Suprapubic skin (tissue), 4 donors: Measurements from ENCODE around the gene SDF2. TPM values are rescaled to one million over a fixed set of nuclear protein-coding genes. Genes with fewer than 3 reads are reported as not detected.
"Not testable (repeated sequence)": the region's sequence is repeated elsewhere in the genome, so short reads cannot be mapped to it uniquely, and the experiment has no call there.

ENCODE experiments used
- DNase-seq, 2 donors: peaks; one replicate each; pipeline ENCODE4 v3.0.0-alpha.2; 2019; ENCODE audit warnings: low spot score in 2 of 2
- H3K27ac ChIP-seq: fragments of 200-600 bp; sonication (generic); one replicate; pipeline ENCODE4 v1.5.1; 2019
- H3K27me3 ChIP-seq: fragments of 200-600 bp; sonication (generic); one replicate; pipeline ENCODE4 v1.5.1; 2019
- H3K36me3 ChIP-seq: fragments of 200-600 bp; sonication (generic); one replicate; pipeline ENCODE4 v1.5.1; 2019
- H3K4me1 ChIP-seq: fragments of 200-600 bp; sonication (generic); one replicate; pipeline ENCODE4 v1.5.1; 2019
- H3K4me3 ChIP-seq: fragments of 200-600 bp; sonication (generic); one replicate; pipeline ENCODE4 v1.5.1; 2019; ENCODE audit warnings: mild to moderate bottlenecking
- H3K9me3 ChIP-seq: fragments of 200-600 bp; sonication (generic); one replicate; pipeline ENCODE4 v1.5.1; 2019
- EP300 ChIP-seq: sonication (generic); formaldehyde crosslinking; IDR thresholded peaks from one replicate; pipeline ENCODE4 v1.6.1; 2017; ENCODE audit warnings: antibody characterized with exemption
- POLR2A ChIP-seq, 2 donors: fragments of 450-650 bp; IDR thresholded peaks; one replicate each; pipeline ENCODE4 v1.6.1; 2017; ENCODE audit warnings: antibody characterized with exemption in 2 of 2, mild to moderate bottlenecking in 2 of 2, moderate library complexity in 2 of 2
- POLR2AphosphoS5 ChIP-seq, 3 donors: sonication (generic); formaldehyde crosslinking; IDR thresholded peaks; one replicate each; pipeline ENCODE4 v1.6.1; 2017; ENCODE audit warnings: antibody characterized with exemption in 3 of 3
- WGBS: methylation state at CpG from one replicate; pipeline ENCODE4 v1.1.5; 2018; 5-methylcytosine and 5-hydroxymethylcytosine counted together
- total RNA-seq, 4 donors: library from RNA; depleted of rRNA; stranded (reverse); fragments of >200 nt; gene quantifications; one replicate each; pipeline ENCODE4 v1.1.0, GENCODE V29; 2016
- TF ChIP-seq, protein P1 (sequence below), 2 donors: fragments of 200-600 bp in 1 of 2; fragments of 450-650 bp in 1 of 2; sonication (generic) in 1 of 2; IDR thresholded peaks; one replicate each; pipeline ENCODE4 v1.5.1; 2016 to 2019; ENCODE audit warnings: antibody characterized with exemption in 2 of 2, mild to moderate bottlenecking in 1 of 2, moderate library complexity in 1 of 2

The SDF2 gene
- total RNA-seq, 4 donors from 2014 or later = 35.8 to 50.3 (median 36.3) TPM

DNA sequence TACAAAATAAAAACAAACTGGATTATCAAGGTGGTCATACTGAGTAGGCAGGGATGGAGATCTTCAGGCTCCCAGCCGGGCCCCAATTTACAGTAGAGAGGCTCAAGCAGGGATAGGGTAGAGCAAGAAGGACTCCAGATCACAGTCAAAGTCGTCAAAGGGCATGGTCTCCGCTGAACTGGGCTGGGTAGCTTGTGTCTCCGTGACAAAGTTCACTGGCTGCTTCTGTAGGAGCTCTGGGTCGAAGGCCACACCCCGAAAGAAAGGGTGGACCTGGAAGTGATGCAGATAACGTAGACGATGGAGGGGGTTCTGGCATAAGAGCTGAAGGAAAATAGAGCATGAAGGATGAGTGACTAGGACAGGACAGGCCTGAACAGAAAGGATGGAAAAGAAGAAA is 51.3 kb downstream of the SDF2 start:
- H3K36me3 ChIP-seq = peaks cover 29% of the 10 kb centered on the region
- no peaks in the 10 kb centered on the region for H3K9me3 ChIP-seq
- H3K27me3 ChIP-seq = no peaks in the 10 kb centered on the region
- no peak for DNase-seq
- WGBS = 89% methylated on average over 8 of the region's 8 CpGs
- H3K27ac ChIP-seq = no peak overlapping the region
- peaks cover 6% of the 10 kb centered on the region for H3K4me1 ChIP-seq
- no peak overlapping the region for H3K4me3 ChIP-seq
- TF ChIP-seq, protein P1, sequence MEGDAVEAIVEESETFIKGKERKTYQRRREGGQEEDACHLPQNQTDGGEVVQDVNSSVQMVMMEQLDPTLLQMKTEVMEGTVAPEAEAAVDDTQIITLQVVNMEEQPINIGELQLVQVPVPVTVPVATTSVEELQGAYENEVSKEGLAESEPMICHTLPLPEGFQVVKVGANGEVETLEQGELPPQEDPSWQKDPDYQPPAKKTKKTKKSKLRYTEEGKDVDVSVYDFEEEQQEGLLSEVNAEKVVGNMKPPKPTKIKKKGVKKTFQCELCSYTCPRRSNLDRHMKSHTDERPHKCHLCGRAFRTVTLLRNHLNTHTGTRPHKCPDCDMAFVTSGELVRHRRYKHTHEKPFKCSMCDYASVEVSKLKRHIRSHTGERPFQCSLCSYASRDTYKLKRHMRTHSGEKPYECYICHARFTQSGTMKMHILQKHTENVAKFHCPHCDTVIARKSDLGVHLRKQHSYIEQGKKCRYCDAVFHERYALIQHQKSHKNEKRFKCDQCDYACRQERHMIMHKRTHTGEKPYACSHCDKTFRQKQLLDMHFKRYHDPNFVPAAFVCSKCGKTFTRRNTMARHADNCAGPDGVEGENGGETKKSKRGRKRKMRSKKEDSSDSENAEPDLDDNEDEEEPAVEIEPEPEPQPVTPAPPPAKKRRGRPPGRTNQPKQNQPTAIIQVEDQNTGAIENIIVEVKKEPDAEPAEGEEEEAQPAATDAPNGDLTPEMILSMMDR (IDR thresholded peaks at IDR 0.05) = no peak
- TF ChIP-seq EP300 = no peak
- TF ChIP-seq POLR2AphosphoS5 (IDR thresholded peaks at IDR 0.05) = no peak

DNA sequence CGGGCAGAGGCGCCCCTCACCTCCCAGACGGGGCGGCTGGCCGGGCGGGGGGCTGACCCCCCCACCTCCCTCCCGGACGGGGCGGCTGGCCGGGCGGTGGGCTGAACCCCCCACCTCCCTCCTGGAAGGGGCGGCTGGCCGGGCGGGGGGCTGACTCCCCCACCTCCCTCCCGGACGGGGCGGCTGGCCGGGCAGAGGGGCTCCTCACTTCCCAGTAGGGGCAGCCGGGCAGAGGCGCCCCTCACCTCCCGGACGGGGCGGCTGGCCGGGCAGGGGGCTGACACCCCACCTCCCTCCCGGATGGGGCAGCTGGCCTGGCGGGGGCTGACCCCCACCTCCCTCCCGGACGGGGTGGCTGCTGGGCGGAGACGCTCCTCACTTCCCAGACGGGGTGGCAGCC is 57.7 kb downstream of the SDF2 start:
- 90% methylated on average over 10 of the region's 31 CpGs for WGBS
- H3K4me1 ChIP-seq = peaks cover 12% of the 10 kb centered on the region
- not testable (repeated sequence) for H3K36me3 ChIP-seq, H3K4me3 ChIP-seq, H3K27me3 ChIP-seq, H3K9me3 ChIP-seq, DNase-seq, H3K27ac ChIP-seq

DNA sequence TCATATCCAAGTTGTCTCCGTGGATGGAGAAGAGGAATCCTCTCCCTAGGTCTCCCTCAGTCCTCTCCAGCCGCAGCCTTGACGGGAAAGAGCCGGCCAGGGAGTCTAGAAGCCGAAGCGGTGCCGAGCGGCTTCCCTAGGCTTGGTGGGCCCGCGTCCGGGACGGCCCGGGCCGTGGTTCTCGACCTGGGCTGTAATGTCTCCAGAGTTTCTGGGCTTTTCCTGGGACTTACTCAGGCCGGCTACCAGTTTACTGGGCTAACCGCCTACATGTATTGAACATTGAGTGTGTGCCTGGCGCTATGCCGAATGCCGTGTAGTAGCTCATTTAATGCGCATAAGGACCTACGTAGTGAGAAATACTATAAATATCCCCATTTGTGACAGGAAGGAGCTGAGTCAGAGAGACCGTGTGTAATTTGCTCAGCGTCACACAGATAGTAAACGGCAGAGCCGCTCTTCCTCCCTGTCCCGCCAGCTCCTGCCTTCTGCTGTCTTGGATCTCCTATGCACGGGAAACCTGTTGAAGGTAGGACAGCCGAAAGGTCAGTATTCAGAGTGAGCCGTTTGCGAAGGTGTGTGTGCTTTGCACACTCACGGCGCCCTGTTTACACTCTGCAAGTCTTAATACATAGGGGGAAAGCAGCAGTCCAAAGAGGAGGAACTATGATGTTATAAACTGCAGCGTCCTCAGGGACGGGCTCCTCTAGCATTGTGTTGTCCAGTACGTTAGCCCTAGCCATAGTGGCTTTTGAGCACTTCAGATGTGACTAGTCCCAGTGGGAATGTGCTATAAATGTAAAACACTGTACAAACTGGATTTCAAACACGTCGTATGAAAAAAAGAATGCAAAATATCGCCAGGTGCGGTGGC is 62.2 kb downstream of the SDF2 start:
- Histone ChIP-seq H3K27ac (peak overlapping the region; percentile 95), H3K9me3 (no peaks in the 10 kb centered on the region), H3K4me1 (peaks cover 23% of the 10 kb centered on the region), H3K4me3 (peak overlapping the region; percentile 64), H3K36me3 (peaks cover 4% of the 10 kb centered on the region), H3K27me3 (no peaks in the 10 kb centered on the region)
- TF ChIP-seq POLR2AphosphoS5 (IDR thresholded peaks at IDR 0.05) (no peak), POLR2A (IDR thresholded peaks at IDR 0.05) (no peak), EP300 (no peak)
- TF ChIP-seq, protein P1 (IDR thresholded peaks at IDR 0.05) = no peak
- DNase-seq = peak in 1 of 2 donors; percentile 80
- 4% methylated on average over 29 of the region's 40 CpGs for WGBS

DNA sequence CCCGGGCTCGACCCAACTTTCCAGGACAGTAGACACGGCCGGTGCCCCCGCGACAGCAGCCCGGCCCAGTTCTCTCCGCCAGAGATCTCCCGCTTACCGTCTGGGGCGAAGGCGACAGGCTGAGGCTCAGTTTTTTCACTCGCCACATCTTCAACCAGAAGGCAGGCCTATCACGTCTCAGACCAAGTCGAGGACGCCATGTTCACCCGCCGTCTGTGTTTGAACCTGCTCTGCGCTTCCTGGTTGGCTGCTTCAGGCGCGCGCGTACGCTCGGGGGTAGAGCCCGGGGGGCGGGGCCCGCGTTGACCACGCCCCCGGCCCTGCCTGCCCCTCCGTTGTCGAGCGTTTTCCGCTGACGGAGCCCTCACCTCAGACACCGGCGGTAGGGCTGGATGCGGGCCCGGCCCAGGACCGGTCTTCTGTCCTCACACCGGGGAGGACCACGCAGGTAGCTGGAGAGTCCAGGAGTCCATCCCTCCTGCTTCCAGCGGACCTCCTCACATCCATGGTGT is 62.9 kb downstream of the SDF2 start, which contains the start of gene SPAG5:
Gene SPAG5 (minus strand): TSS at position 227 of the 512 bp plus-strand sequence. CDS start 79 bp downstream, at position 148.
- H3K27me3 ChIP-seq = no peaks in the 10 kb centered on the region
- TF ChIP-seq POLR2AphosphoS5 (IDR thresholded peaks at IDR 0.05) (peak in 2 of 3 donors; percentile 69 to 75), EP300 (no peak), POLR2A (IDR thresholded peaks at IDR 0.05) (peak; percentile 55 to 86)
- TF ChIP-seq, protein P1 (IDR thresholded peaks at IDR 0.05) = no peak
- WGBS = 0% methylated on average over 11 of the region's 44 CpGs
- H3K9me3 ChIP-seq = no peaks in the 10 kb centered on the region
- no peaks in the 10 kb centered on the region for H3K36me3 ChIP-seq
- H3K4me1 ChIP-seq = peaks cover 23% of the 10 kb centered on the region
- DNase-seq = peak; percentile 95 to 96
- peak within 1 kb of the TSS; percentile 95 for H3K27ac ChIP-seq
- H3K4me3 ChIP-seq = peak within 1 kb of the TSS; percentile 64

DNA sequence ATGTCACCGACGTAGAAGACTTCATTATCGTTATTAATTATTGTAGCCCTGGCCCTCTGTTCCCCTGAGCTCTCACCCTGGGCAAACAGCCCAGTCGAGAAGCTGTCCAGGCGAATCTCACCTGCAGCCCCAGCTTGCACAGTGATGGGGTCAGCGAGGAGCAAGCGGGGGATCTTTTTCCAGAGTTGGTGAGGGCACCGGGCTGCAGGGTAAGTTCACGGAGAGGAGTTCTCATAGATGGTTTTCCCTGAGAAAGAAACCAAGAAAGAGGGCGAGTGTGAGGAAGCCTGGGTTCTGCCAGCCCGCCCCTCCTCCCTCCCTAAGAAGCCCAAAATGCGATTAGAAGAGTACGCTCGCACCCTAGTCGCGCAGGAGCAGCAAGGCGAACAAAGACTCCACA is 63.3 kb downstream of the SDF2 start:
- no peaks in the 10 kb centered on the region for H3K27me3 ChIP-seq
- no peaks in the 10 kb centered on the region for H3K36me3 ChIP-seq
- no peak overlapping the region for H3K27ac ChIP-seq
- no peak for DNase-seq
- peak overlapping the region; percentile 64 for H3K4me3 ChIP-seq
- TF ChIP-seq POLR2A (IDR thresholded peaks at IDR 0.05) (no peak), POLR2AphosphoS5 (IDR thresholded peaks at IDR 0.05) (no peak), EP300 (no peak)
- TF ChIP-seq, protein P1 (IDR thresholded peaks at IDR 0.05) = no peak
- H3K9me3 ChIP-seq = no peaks in the 10 kb centered on the region
- WGBS = 3% methylated on average over 16 of the region's 17 CpGs
- H3K4me1 ChIP-seq = peaks cover 23% of the 10 kb centered on the region

Other genes starting within 250 kb of the SDF2 start
- gene SLC13A2, start 188.3 kb downstream of the SDF2 start, total RNA-seq = 10 to 100 TPM in 3 of 4 donors, 1 to 10 TPM in 1; 9.7 to 22.0 (median 14.8) TPM
- gene FOXN1, start 155.6 kb downstream of the SDF2 start, total RNA-seq = 10 to 100 TPM; 37.4 to 48.3 (median 38.3) TPM
- 10 to 100 TPM; 29.0 to 36.2 (median 32.6) TPM for gene UNC119, start 109.3 kb downstream of the SDF2 start, total RNA-seq
- 10 to 100 TPM; 38.1 to 76.4 (median 59.2) TPM for gene PIGS, start 90.4 kb downstream of the SDF2 start, total RNA-seq
- gene ALDOC, start 85.0 kb downstream of the SDF2 start, total RNA-seq = 100 to 1,000 TPM in 1 of 4 donors, 10 to 100 TPM in 3; 33.0 to 103 (median 62.6) TPM
- 10 to 100 TPM in 1 of 4 donors, 1 to 10 TPM in 3; 5.7 to 13.5 (median 7.0) TPM for gene SPAG5, start 62.9 kb downstream of the SDF2 start, total RNA-seq
- 10 to 100 TPM in 3 of 4 donors, 1 to 10 TPM in 1; 3.5 to 43.7 (median 15.2) TPM for gene RSKR, start 47.7 kb downstream of the SDF2 start, total RNA-seq
- 100 to 1,000 TPM in 3 of 4 donors, 10 to 100 TPM in 1; 82.7 to 139 (median 125) TPM for gene BLTP2, start 16.7 kb downstream of the SDF2 start, total RNA-seq
- gene SUPT6H, start 299 bp upstream of the SDF2 start, total RNA-seq = 100 to 1,000 TPM in 1 of 4 donors, 10 to 100 TPM in 3; 41.1 to 123 (median 57.2) TPM
- 1 to 10 TPM in 1 of 4 donors, under 1 TPM in 1, not detected in 2; 0.36 to 6.2 TPM for gene PROCA1, start 50.0 kb upstream of the SDF2 start, total RNA-seq
- 10 to 100 TPM; 60.7 to 96.1 (median 77.6) TPM for gene RAB34, start 56.0 kb upstream of the SDF2 start, total RNA-seq
- gene RPL23A, start 58.1 kb upstream of the SDF2 start, total RNA-seq = 100 to 1,000 TPM; 528 to 947 (median 789) TPM
- gene TLCD1, start 64.3 kb upstream of the SDF2 start, total RNA-seq = 10 to 100 TPM in 3 of 4 donors, 1 to 10 TPM in 1; 6.9 to 25.0 (median 17.0) TPM
- 1 to 10 TPM; 1.9 to 8.1 (median 6.0) TPM for gene NEK8, start 66.9 kb upstream of the SDF2 start, total RNA-seq
- gene TRAF4, start 82.1 kb upstream of the SDF2 start, total RNA-seq = 10 to 100 TPM; 26.7 to 38.4 (median 35.3) TPM
- gene FAM222B, start 180.9 kb upstream of the SDF2 start, total RNA-seq = 10 to 100 TPM; 12.1 to 20.7 (median 17.8) TPM
- gene ERAL1, start 193.1 kb upstream of the SDF2 start, total RNA-seq = 10 to 100 TPM; 42.2 to 61.4 (median 45.0) TPM
- gene FLOT2, start 235.8 kb upstream of the SDF2 start, total RNA-seq = 10 to 100 TPM; 41.7 to 57.5 (median 52.3) TPM
- 10 to 100 TPM; 15.1 to 26.8 (median 20.2) TPM for gene DHRS13, start 241.2 kb upstream of the SDF2 start, total RNA-seq